Measurements from ENCODE around the gene CABP2. TPM values are rescaled to one million over a fixed set of nuclear protein-coding genes. Genes with fewer than 3 reads are reported as not detected.

CABP2 gene
- total RNA-seq, 1 donor from 2014 or later, result not detected

GRCh38 chr11:67542971-67543370 is 19.7 kb upstream of the CABP2 start:
- H3K27ac ChIP-seq (replicated peaks), result no peak overlapping the region
- DNase-seq, result no peak
- H3K27me3 ChIP-seq (ENCODE audit: low read depth), result no peaks in the 10 kb centered on the region
- peaks cover 17% of the 10 kb centered on the region for H3K4me1 ChIP-seq
- H3K4me3 ChIP-seq, result no peak overlapping the region
- TF ChIP-seq CTCF (IDR thresholded peaks at IDR 0.05; ENCODE audit: borderline replicate concordance), result no peak
- no peaks in the 10 kb centered on the region for H3K36me3 ChIP-seq
- no peaks in the 10 kb centered on the region for H3K9me3 ChIP-seq (replicated peaks)
- intact Hi-C loops (cut with micrococcal nuclease), result no loop called here

- intact Hi-C loops (cut with micrococcal nuclease), result no loop called here
- Histone ChIP-seq H3K4me3 (no peak overlapping the region), H3K36me3 (no peaks in the 10 kb centered on the region), H3K27ac (replicated peaks) (no peak overlapping the region), H3K4me1 (peaks cover 17% of the 10 kb centered on the region), H3K9me3 (replicated peaks) (no peaks in the 10 kb centered on the region), H3K27me3 (ENCODE audit: low read depth) (no peaks in the 10 kb centered on the region)
- no peak for TF ChIP-seq CTCF (IDR thresholded peaks at IDR 0.05; ENCODE audit: borderline replicate concordance)
- DNase-seq, result no peak
These were observed 18.9 kb upstream of the CABP2 start for GRCh38 chr11:67542169-67542568.

GRCh38 chr11:67541198-67541597 is 18.0 kb upstream of the CABP2 start:
- intact Hi-C loops (cut with micrococcal nuclease), result no loop called here
- TF ChIP-seq CTCF (IDR thresholded peaks at IDR 0.05; ENCODE audit: borderline replicate concordance), result no peak
- no peaks in the 10 kb centered on the region for H3K9me3 ChIP-seq (replicated peaks)
- no peak overlapping the region for H3K4me3 ChIP-seq
- peaks cover 17% of the 10 kb centered on the region for H3K4me1 ChIP-seq
- no peak for DNase-seq
- H3K27me3 ChIP-seq (ENCODE audit: low read depth), result no peaks in the 10 kb centered on the region
- H3K27ac ChIP-seq (replicated peaks), result no peak overlapping the region
- no peaks in the 10 kb centered on the region for H3K36me3 ChIP-seq

- Histone ChIP-seq H3K27me3 (ENCODE audit: low read depth) (no peaks in the 10 kb centered on the region), H3K36me3 (no peaks in the 10 kb centered on the region), H3K4me1 (peaks cover 8% of the 10 kb centered on the region), H3K4me3 (no peak overlapping the region), H3K9me3 (replicated peaks) (peaks cover 6% of the 10 kb centered on the region), H3K27ac (replicated peaks) (no peak overlapping the region)
- no peak for DNase-seq
- no peak for TF ChIP-seq CTCF (IDR thresholded peaks at IDR 0.05; ENCODE audit: borderline replicate concordance)
- intact Hi-C loops (cut with micrococcal nuclease), result no loop called here
These were observed 16.3 kb upstream of the CABP2 start for GRCh38 chr11:67539550-67539949.

GRCh38 chr11:67538823-67539505 is 15.7 kb upstream of the CABP2 start:
- H3K36me3 ChIP-seq, result no peaks in the 10 kb centered on the region
- no peak overlapping the region for H3K27ac ChIP-seq (replicated peaks)
- no peaks in the 10 kb centered on the region for H3K27me3 ChIP-seq (ENCODE audit: low read depth)
- TF ChIP-seq CTCF (IDR thresholded peaks at IDR 0.05; ENCODE audit: borderline replicate concordance), result no peak
- no peak for DNase-seq
- H3K4me1 ChIP-seq, result peaks cover 2% of the 10 kb centered on the region
- no peak overlapping the region for H3K4me3 ChIP-seq
- intact Hi-C loops (cut with micrococcal nuclease), result no loop called here
- peaks cover 12% of the 10 kb centered on the region for H3K9me3 ChIP-seq (replicated peaks)
